GM12891 (cell line): ENCODE data around the gene ZSCAN5C.
"Not testable (repeated sequence)": the region's sequence is repeated elsewhere in the genome, so short reads cannot be mapped to it uniquely, and the experiment has no call there.

Experiments used
- DNase-seq: peaks from one replicate; pipeline ENCODE4 v3.0.0; 2011; ENCODE audit warnings: low spot score; ENCODE audit not compliant: insufficient read length
- FAIRE-seq: peaks from 2 replicates; lab custom pipeline; 2011; peaks lifted over from hg19 to GRCh38; lab: Jason Lieb, UNC
- PAX5 ChIP-seq: IDR thresholded peaks from 2 replicates; pipeline ENCODE4 v1.6.1; 2011; ENCODE audit warnings: low read length, moderate library complexity, mild to moderate bottlenecking; ENCODE audit not compliant: insufficient read depth, severe bottlenecking
- POLR2A ChIP-seq: IDR thresholded peaks from 2 replicates; pipeline ENCODE4 v1.6.1; 2011; ENCODE audit warnings: low read depth, low read length, control low read depth
- POLR2AphosphoS5 ChIP-seq: IDR thresholded peaks from 2 replicates; pipeline ENCODE4 v1.6.1; 2011; ENCODE audit warnings: low read depth, low read length, control low read depth
- POU2F2 ChIP-seq: IDR thresholded peaks from 2 replicates; pipeline ENCODE4 v1.6.1; 2011; ENCODE audit warnings: low read depth, mild to moderate bottlenecking, control low read depth, low read length, moderate library complexity
- SPI1 ChIP-seq: IDR thresholded peaks from 2 replicates; pipeline ENCODE4 v1.6.1; 2011; ENCODE audit warnings: low read depth, low read length, control low read depth
- TAF1 ChIP-seq: IDR thresholded peaks from 2 replicates; pipeline ENCODE4 v1.6.1; 2011; ENCODE audit warnings: low read depth, low read length, control low read depth

The ZSCAN5C gene

GRCh38 chr19:56162258-56162657 is 39.8 kb upstream of the ZSCAN5C start:
- DNase-seq (no peak), FAIRE-seq (peak; percentile 40)
- no peak for TF ChIP-seq POU2F2
- no peak; the same call in 1 of the 2 replicates for TF ChIP-seq POLR2A
- no peak for TF ChIP-seq PAX5
- TF ChIP-seq SPI1: 0 out of 2 replicates have a peak, but pooled peaks have one; percentile 3
- TF ChIP-seq TAF1: no peak
- no peak for TF ChIP-seq POLR2AphosphoS5

GRCh38 chr19:56163097-56163496 is 39.0 kb upstream of the ZSCAN5C start:
- FAIRE-seq: no peak
- DNase-seq: no peak
- TF ChIP-seq POLR2AphosphoS5 (no peak), POLR2A (no peak), SPI1 (no peak), TAF1 (no peak), PAX5 (no peak), POU2F2 (no peak)

- DNase-seq: no peak
Observed at GRCh38 chr19:56167064-56167578, 35.0 kb upstream of the ZSCAN5C start.

GRCh38 chr19:56170261-56170660 is 31.8 kb upstream of the ZSCAN5C start:
- FAIRE-seq: no peak
- no peak for TF ChIP-seq POU2F2
- TF ChIP-seq POLR2AphosphoS5: no peak
- no peak for TF ChIP-seq POLR2A
- TF ChIP-seq SPI1: no peak
- TF ChIP-seq TAF1: no peak
- TF ChIP-seq PAX5: no peak
- DNase-seq: no peak

More at GRCh38 chr19:56167064-56167578, 35.0 kb upstream of the ZSCAN5C start:
- FAIRE-seq: no peak
- TF ChIP-seq POLR2A: no peak
- TF ChIP-seq SPI1: no peak

GRCh38 chr19:56174086-56174485 is 28.0 kb upstream of the ZSCAN5C start:
- TF ChIP-seq PAX5: no peak
- no peak for DNase-seq
- FAIRE-seq: no peak

- FAIRE-seq: no peak
- no peak for DNase-seq
- TF ChIP-seq PAX5 (no peak), POU2F2 (no peak), POLR2AphosphoS5 (no peak)
Observed at GRCh38 chr19:56174550-56174949, 27.5 kb upstream of the ZSCAN5C start.

GRCh38 chr19:56175861-56176307 is 26.2 kb upstream of the ZSCAN5C start, which contains the start of gene GALP:
GALP (plus strand) TSS chr19:56176008; CDS start chr19:56177109, 1,101 bp downstream.
- FAIRE-seq, DNase-seq: not testable (repeated sequence)

GRCh38 chr19:56176310-56176709 is 25.8 kb upstream of the ZSCAN5C start:
- FAIRE-seq, DNase-seq: not testable (repeated sequence)

- TF ChIP-seq TAF1 (no peak), POLR2AphosphoS5 (no peak), SPI1 (no peak), PAX5 (no peak), POU2F2 (no peak), POLR2A (no peak)
- no peak for DNase-seq
- FAIRE-seq: no peak
Observed at GRCh38 chr19:56176881-56177280, 25.2 kb upstream of the ZSCAN5C start.

- FAIRE-seq (no peak), DNase-seq (no peak)
- no peak for TF ChIP-seq PAX5
- TF ChIP-seq POLR2AphosphoS5: no peak
- no peak for TF ChIP-seq TAF1
- no peak for TF ChIP-seq POU2F2
- TF ChIP-seq SPI1: no peak
- no peak for TF ChIP-seq POLR2A
Observed at GRCh38 chr19:56177564-56178243, 24.4 kb upstream of the ZSCAN5C start.

GRCh38 chr19:56189785-56190184 is 12.3 kb upstream of the ZSCAN5C start:
- TF ChIP-seq POLR2A (no peak), PAX5 (no peak)
- no peak for DNase-seq
- FAIRE-seq: no peak

GRCh38 chr19:56191115-56191514 is 11.0 kb upstream of the ZSCAN5C start:
- TF ChIP-seq POLR2A: no peak
- TF ChIP-seq PAX5: no peak
- TF ChIP-seq POLR2AphosphoS5: no peak
- no peak for TF ChIP-seq TAF1
- TF ChIP-seq SPI1: no peak
- no peak for TF ChIP-seq POU2F2
- no peak for DNase-seq
- no peak for FAIRE-seq
